Activated naive CD4-positive, alpha-beta T cell treated with anti-CD3 and anti-CD28 coated beads, Interleukin-2, amount 50 U/mL, for 72 hours (primary cell): Measurements from ENCODE around the gene CLEC2D. TPM values are rescaled to one million over a fixed set of nuclear protein-coding genes. Genes with fewer than 3 reads are reported as not detected.

ENCODE experiments used
- ATAC-seq, 2 donors: fragments of 150-1000 bp; cut with Tn5 transposase; 2 replicates each; pipeline ENCODE4 v1.10.0; 2021; ENCODE audit warnings: mild to moderate bottlenecking in 2 of 2, moderate library complexity in 2 of 2
- DNase-seq, 2 donors: peaks; one replicate each; pipeline ENCODE4 v3.0.0; 2021 to 2022; ENCODE audit warnings: low spot score in 2 of 2
- H3K27ac Mint-ChIP-seq, 2 donors: one replicate each; pipeline ENCODE4 v1.8.0; 2022; ENCODE audit warnings: mild to moderate bottlenecking in 2 of 2, mixed read lengths in 2 of 2
- H3K36me3 Mint-ChIP-seq, 2 donors: one replicate each; pipeline ENCODE4 v1.8.0; 2022; ENCODE audit warnings: mixed read lengths in 2 of 2
- H3K9me3 Mint-ChIP-seq, 2 donors: one replicate each; pipeline ENCODE4 v1.8.0; 2022; ENCODE audit warnings: mixed read lengths in 2 of 2
- total RNA-seq, 2 donors: library from RNA; stranded (reverse); gene quantifications; one replicate each; pipeline ENCODE4 v1.2.3, GENCODE V29; 2022

The CLEC2D gene, protein sequence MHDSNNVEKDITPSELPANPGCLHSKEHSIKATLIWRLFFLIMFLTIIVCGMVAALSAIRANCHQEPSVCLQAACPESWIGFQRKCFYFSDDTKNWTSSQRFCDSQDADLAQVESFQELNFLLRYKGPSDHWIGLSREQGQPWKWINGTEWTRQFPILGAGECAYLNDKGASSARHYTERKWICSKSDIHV
- 100 to 1,000 TPM; 182 to 270 TPM for total RNA-seq

- H3K36me3 Mint-ChIP-seq: peaks cover 62 to 73% of the 10 kb centered on the region in 2 donors
- DNase-seq (peak in 1 of 2 donors; percentile 65), ATAC-seq (peak; percentile 65 to 69)
- H3K27ac Mint-ChIP-seq: peak within 1 kb of the TSS; percentile 99 to 100
- H3K9me3 Mint-ChIP-seq: no peaks in the 10 kb centered on the region
Observed at GRCh38 chr12:9669534-9669933, at the start of gene CLEC2D. Gene CLEC2D (plus strand): TSS chr12:9669713. CDS start chr12:9669735, 22 bp downstream.

DNA sequence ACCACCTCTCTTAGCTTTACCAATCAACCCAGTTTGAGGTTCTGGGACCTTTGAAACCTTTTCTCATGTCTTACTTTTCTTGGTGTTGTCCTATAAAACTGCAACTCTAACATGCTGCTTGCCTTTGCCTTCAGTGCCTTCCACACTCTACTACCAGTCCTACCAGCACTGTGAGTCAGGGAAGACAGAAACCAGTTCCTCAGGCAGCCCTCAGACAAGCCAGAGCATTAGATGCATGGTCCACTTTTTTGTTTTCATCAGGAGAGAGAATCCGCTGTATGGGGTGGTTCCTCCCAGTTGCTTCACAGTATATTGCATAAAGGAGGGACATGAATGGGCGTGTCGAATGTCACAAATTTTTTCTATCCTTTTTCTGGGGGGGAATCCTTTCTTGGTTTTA lies 44.5 kb upstream of the CLEC2D start:
- Mint-ChIP-seq H3K36me3 (peaks cover 19 to 27% of the 10 kb centered on the region in 2 donors), H3K27ac (no peak overlapping the region), H3K9me3 (peaks cover 17 to 18% of the 10 kb centered on the region in 2 donors)
- DNase-seq (no peak), ATAC-seq (no peak)

DNA sequence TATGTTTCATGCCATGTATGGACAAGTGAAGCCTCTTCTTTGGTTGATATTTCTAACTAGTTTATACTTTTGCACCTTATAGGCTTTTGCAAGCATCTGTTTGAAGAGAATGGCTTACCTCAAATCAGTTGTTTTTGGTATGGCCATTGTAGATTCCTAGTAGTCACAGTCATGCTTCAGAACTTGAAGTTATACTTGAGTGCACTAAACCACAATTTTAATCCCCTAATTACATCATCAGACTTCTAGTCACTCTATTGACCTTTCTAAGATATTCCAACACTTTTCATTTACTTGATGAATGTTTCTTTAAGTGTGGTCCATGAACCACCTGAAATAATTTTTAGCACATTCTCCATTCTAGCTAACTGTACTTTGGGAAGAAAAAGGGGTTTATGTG lies 43.2 kb upstream of the CLEC2D start:
- H3K27ac Mint-ChIP-seq: no peak overlapping the region
- peak in 1 of 2 donors; percentile 42 for ATAC-seq

DNA sequence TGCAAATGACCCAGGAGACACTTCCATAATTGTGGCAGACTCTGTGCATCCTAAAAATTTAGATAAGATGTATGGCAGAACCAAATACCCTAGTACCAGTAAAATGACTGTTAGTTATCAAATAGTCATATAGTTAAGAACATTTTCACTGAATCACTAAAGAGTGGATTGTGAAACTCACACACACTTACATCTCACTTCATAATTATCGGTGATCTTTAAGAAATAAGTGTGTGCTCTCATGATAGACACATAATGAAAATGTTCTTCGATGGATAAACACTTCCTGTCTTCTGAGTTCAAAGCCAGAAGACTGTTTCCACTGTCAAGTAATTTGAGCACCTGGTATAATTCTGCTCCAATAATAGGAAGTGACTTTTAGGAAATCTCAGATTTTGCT lies 42.7 kb upstream of the CLEC2D start:
- Mint-ChIP-seq H3K27ac (no peak overlapping the region), H3K9me3 (peaks cover 15 to 17% of the 10 kb centered on the region in 2 donors), H3K36me3 (peaks cover 19 to 27% of the 10 kb centered on the region in 2 donors)
- DNase-seq (no peak), ATAC-seq (peak; percentile 56 to 97)

More for the DNA sequence above, 43.2 kb upstream of the CLEC2D start:
- peaks cover 19 to 27% of the 10 kb centered on the region in 2 donors for H3K36me3 Mint-ChIP-seq
- H3K9me3 Mint-ChIP-seq: peaks cover 15 to 17% of the 10 kb centered on the region in 2 donors
- DNase-seq: no peak

- Mint-ChIP-seq H3K9me3 (peaks cover 3 to 14% of the 10 kb centered on the region in 2 donors), H3K36me3 (peaks cover 5 to 40% of the 10 kb centered on the region in 2 donors), H3K27ac (no peak overlapping the region)
- no peak for DNase-seq
- no peak for ATAC-seq
Observed at GRCh38 chr12:9632766-9633165, 36.7 kb upstream of the CLEC2D start.

DNA sequence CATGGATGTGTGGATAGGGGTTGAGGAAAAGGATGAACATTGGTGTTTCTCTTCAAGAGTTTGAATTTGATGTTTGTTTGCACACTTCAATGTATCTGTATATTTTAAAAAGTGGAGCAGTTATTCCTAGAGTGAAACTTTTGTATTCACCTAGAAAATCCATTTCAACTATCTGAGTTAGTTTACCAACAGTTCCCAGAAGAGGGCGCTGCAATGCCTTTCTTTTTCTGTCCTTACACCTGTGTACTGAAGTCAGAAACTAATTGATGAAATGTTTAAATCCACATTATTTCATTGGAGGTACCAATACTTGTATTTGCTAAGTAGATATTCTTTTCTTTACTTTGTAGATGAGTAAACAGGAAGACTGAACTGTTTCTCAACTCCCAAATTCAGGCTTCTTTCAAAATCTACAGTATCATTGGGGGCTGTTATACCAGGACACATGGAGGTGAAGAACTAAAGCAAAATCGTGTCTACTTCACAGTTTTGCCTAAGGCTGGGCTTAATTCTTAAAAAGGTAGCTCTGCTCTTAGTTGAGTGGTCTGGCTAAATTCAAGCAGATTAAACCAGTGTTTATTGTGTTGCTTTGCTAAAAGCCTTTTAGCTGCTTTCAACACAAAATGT lies 35.2 kb upstream of the CLEC2D start:
- ATAC-seq (peak; percentile 82 to 85), DNase-seq (peak in 1 of 2 donors; percentile 78)
- H3K36me3 Mint-ChIP-seq: peaks cover 5 to 39% of the 10 kb centered on the region in 2 donors
- peaks cover 3 to 17% of the 10 kb centered on the region in 2 donors for H3K9me3 Mint-ChIP-seq
- H3K27ac Mint-ChIP-seq: peak overlapping the region in 1 of 2 donors; percentile 73

DNA sequence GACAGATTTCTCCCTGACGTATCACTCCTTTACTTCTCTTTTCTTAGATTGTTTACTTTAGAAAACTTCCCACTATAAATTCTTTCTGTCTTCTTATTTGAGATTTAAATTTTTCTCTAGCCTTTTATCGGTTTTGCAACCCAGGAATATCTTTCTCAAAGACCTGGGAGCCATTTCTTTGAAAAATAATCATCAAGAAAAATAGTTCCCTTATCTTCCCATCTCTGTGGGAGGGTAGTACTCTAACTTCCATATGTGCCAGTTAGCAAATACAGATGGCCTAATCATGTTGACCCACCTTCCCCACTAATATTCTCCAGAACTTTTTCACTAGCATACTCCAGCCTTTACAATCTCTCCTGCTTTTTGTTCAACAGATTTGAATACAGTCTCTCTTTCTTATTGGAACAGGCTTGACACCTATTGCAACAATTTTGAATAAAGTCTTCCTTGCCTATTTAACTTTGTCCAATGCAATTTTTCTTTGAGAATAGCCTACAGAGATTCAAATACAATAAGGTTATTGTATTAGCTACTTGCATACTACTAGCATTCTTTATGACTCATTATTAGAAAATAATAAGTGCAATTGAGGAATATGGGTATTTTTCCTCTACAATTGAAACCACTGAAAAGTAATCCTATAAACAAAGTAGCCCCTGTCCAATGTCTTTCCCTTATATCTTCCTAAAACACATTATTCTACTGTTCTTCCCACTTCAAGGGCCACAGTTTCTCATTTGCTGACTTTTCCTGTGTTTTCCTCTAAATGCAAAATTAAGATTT lies 34.4 kb upstream of the CLEC2D start:
- Mint-ChIP-seq H3K9me3 (peaks cover 3 to 20% of the 10 kb centered on the region in 2 donors), H3K27ac (peak overlapping the region; percentile 67 to 73), H3K36me3 (peaks cover 5 to 41% of the 10 kb centered on the region in 2 donors)
- ATAC-seq (no peak), DNase-seq (no peak)

- H3K36me3 Mint-ChIP-seq: peaks cover 12 to 52% of the 10 kb centered on the region in 2 donors
- H3K27ac Mint-ChIP-seq: peak overlapping the region; percentile 62 to 73
- H3K9me3 Mint-ChIP-seq: peaks cover 3 to 27% of the 10 kb centered on the region in 2 donors
- ATAC-seq: no peak
- DNase-seq: no peak
Observed at GRCh38 chr12:9636150-9636850, 33.2 kb upstream of the CLEC2D start.

GRCh38 chr12:9636851-9637206 lies 32.7 kb upstream of the CLEC2D start:
- H3K27ac Mint-ChIP-seq: no peak overlapping the region
- no peak for DNase-seq

GRCh38 chr12:9640024-9640423 lies 29.5 kb upstream of the CLEC2D start:
- Mint-ChIP-seq H3K9me3 (peaks cover 10 to 32% of the 10 kb centered on the region in 2 donors), H3K36me3 (peaks cover 13 to 73% of the 10 kb centered on the region in 2 donors), H3K27ac (no peak overlapping the region)
- ATAC-seq: no peak
- no peak for DNase-seq

More at GRCh38 chr12:9636851-9637206, 32.7 kb upstream of the CLEC2D start:
- Mint-ChIP-seq H3K36me3 (peaks cover 12 to 57% of the 10 kb centered on the region in 2 donors), H3K9me3 (peaks cover 3 to 32% of the 10 kb centered on the region in 2 donors)
- ATAC-seq: no peak

DNA sequence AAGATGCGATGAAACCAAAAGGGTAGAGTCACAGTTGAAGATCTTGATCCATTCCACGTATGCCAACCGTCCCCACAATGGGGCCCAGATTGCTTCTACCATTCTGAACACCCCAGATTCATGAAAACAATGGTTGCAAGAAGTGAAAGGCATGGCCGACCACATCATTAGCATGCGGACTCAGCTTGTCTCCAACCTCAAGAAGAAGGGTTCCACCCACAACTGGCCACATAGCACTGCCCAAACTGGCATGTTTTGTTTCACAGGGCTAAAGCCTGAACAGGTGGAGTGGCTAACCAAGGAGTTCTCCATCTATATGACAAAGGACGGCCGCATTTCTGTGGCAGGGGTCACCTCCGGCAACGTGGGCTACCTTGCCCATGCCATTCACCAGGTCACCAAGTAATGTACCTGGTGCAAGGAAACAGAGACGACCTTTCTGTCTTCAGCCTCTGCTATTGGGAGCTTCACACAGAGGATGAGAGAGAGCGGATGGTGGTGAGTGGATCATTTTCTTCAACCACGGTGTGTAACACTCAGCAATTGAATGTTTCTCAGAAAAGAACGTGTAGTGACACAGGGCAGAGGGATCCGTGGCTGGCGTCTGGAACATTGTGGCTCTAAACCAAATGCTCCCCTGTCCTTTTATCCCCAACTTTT lies 26.8 kb upstream of the CLEC2D start:
- Mint-ChIP-seq H3K9me3 (peaks cover 7 to 25% of the 10 kb centered on the region in 2 donors), H3K36me3 (peaks cover 30 to 64% of the 10 kb centered on the region in 2 donors), H3K27ac (peak overlapping the region in 1 of 2 donors; percentile 60)
- no peak for DNase-seq
- peak in 1 of 2 donors; percentile 7 for ATAC-seq

DNA sequence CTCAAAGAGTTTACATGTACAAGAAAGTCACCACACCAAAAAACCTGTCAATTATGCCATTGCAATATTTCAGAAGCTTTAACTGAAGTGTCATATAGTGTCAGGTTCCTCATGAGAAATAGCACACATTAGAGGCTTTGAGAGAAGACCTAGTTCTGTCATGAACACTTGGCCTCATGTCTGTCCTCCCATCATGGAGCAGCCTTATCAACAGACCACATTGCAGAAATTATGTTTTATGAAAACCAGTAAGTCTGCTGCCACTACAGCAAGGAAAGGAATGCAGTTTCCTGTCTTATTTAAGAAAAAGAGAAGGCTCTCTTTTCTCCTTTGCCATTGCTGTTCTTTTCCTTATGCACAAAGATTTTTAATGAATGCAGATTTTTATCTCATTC lies 26.2 kb upstream of the CLEC2D start:
- DNase-seq (no peak), ATAC-seq (no peak)
- Mint-ChIP-seq H3K27ac (peak overlapping the region in 1 of 2 donors; percentile 60), H3K36me3 (peaks cover 33 to 66% of the 10 kb centered on the region in 2 donors), H3K9me3 (peaks cover 7 to 25% of the 10 kb centered on the region in 2 donors)

DNA sequence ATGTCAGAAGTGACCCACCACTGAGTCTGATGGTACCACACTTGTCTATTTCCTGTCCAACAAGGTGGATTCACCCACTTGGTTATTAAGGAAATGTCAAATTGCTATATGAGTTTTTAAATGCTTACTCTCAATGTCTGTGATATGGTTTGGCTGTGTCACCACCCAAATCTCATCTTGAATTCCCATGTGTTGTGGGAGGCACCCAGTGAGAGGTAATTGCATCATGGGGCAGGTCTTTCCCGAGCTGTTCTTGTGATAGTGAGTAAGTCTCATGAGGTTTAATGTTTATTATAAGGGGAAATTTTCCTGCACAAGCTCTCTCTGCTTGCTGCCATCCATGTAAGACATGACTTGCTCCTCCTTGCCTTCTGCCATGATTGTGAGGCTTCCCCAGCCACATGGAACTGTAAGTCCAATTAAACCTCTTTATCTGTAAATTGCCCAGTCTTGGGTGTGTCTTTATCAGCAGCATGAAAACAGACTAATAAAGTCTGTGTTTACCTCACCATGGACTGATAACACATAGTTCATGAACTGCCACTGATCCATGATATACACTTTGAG lies 24.4 kb upstream of the CLEC2D start:
- Mint-ChIP-seq H3K9me3 (peaks cover 7 to 19% of the 10 kb centered on the region in 2 donors), H3K36me3 (peaks cover 51 to 73% of the 10 kb centered on the region in 2 donors), H3K27ac (peak overlapping the region; percentile 12 to 91)
- DNase-seq (peak in 1 of 2 donors; percentile 80), ATAC-seq (peak in 1 of 2 donors; percentile 64)

GRCh38 chr12:9646794-9647781 lies 22.4 kb upstream of the CLEC2D start:
- DNase-seq (no peak), ATAC-seq (peak in 1 of 2 donors; percentile 4)
- peaks cover 6 to 7% of the 10 kb centered on the region in 2 donors for H3K9me3 Mint-ChIP-seq
- peaks cover 54 to 66% of the 10 kb centered on the region in 2 donors for H3K36me3 Mint-ChIP-seq
- H3K27ac Mint-ChIP-seq: peak overlapping the region; percentile 97 to 98
